Neural crest cell (in vitro differentiated cells): Measurements from ENCODE around the gene CFAP70. TPM values are rescaled to one million over a fixed set of nuclear protein-coding genes. Genes with fewer than 3 reads are reported as not detected.
A peak's percentile ranks its signal among the peaks of the same experiment; 100 is the strongest.

Experiments
- DNase-seq: peaks from one replicate; pipeline ENCODE4 v3.0.0; 2021; ENCODE audit warnings: low read depth, mixed read lengths, low spot score
- H3K27ac Mint-ChIP-seq: one replicate; pipeline ENCODE4 v1.8.0; 2021; ENCODE audit warnings: mild to moderate bottlenecking, mixed read lengths; ENCODE audit not compliant: unreplicated experiment
- H3K27me3 Mint-ChIP-seq: 2 replicates; pipeline ENCODE4 v1.8.0; 2021; ENCODE audit warnings: low read depth, mild to moderate bottlenecking, mixed read lengths
- H3K36me3 Mint-ChIP-seq: 2 replicates; pipeline ENCODE4 v1.8.0; 2021; ENCODE audit warnings: low read depth, mild to moderate bottlenecking, mixed read lengths
- H3K4me1 Mint-ChIP-seq: 2 replicates; pipeline ENCODE4 v1.8.0; 2021; ENCODE audit warnings: mixed read lengths
- H3K4me3 Mint-ChIP-seq: one replicate; pipeline ENCODE4 v1.8.0; 2021; ENCODE audit warnings: mild to moderate bottlenecking, mixed read lengths
- H3K9me3 Mint-ChIP-seq: 2 replicates; pipeline ENCODE4 v1.8.0; 2021; ENCODE audit warnings: mixed read lengths
- CTCF ChIP-seq: fragments of 200-600 bp; sonication (generic); conservative IDR thresholded peaks from 2 replicates; pipeline ENCODE4 v1.5.0; 2021; ENCODE audit warnings: antibody characterized with exemption, mild to moderate bottlenecking
- total RNA-seq: library from RNA; stranded (reverse); gene quantifications from 2 replicates; pipeline ENCODE4 v1.2.1, GENCODE V29; 2021

Gene CFAP70
- total RNA-seq, 1 donor from 2014 or later, result 0.65 TPM

- Mint-ChIP-seq H3K27ac (peak within 1 kb of the TSS; percentile 97), H3K4me1 (peaks cover 43% of the 10 kb centered on the region), H3K36me3 (peaks cover 3% of the 10 kb centered on the region), H3K4me3 (peak within 1 kb of the TSS; percentile 99), H3K27me3 (no peaks in the 10 kb centered on the region), H3K9me3 (no peaks in the 10 kb centered on the region)
- DNase-seq, result peak; percentile 86
- TF ChIP-seq CTCF, result no peak
These were observed 106.0 kb downstream of the CFAP70 start, which contains the start of gene MRPS16 for GRCh38 chr10:73252445-73253224. MRPS16 (minus strand) TSS chr10:73252644; CDS start chr10:73252482, 162 bp downstream.

GRCh38 chr10:73251683-73252444, 106.8 kb downstream of the CFAP70 start:
- Mint-ChIP-seq H3K27me3 (no peaks in the 10 kb centered on the region), H3K27ac (peak overlapping the region; percentile 97), H3K9me3 (no peaks in the 10 kb centered on the region), H3K4me3 (peak overlapping the region; percentile 99), H3K36me3 (peaks cover 3% of the 10 kb centered on the region), H3K4me1 (peaks cover 49% of the 10 kb centered on the region)
- TF ChIP-seq CTCF, result no peak
- no peak for DNase-seq

GRCh38 chr10:73248259-73248724, 110.4 kb downstream of the CFAP70 start:
- H3K4me1 Mint-ChIP-seq, result peaks cover 69% of the 10 kb centered on the region
- peak overlapping the region; percentile 31 for H3K27ac Mint-ChIP-seq
- TF ChIP-seq CTCF, result no peak
- no peaks in the 10 kb centered on the region for H3K9me3 Mint-ChIP-seq
- H3K27me3 Mint-ChIP-seq, result no peaks in the 10 kb centered on the region
- no peak for DNase-seq
- peak overlapping the region; percentile 98 for H3K4me3 Mint-ChIP-seq
- peaks cover 14% of the 10 kb centered on the region for H3K36me3 Mint-ChIP-seq

GRCh38 chr10:73247509-73248258, 111.0 kb downstream of the CFAP70 start:
- H3K36me3 Mint-ChIP-seq, result peaks cover 16% of the 10 kb centered on the region
- H3K4me3 Mint-ChIP-seq, result peak overlapping the region; percentile 98
- no peaks in the 10 kb centered on the region for H3K9me3 Mint-ChIP-seq
- H3K27me3 Mint-ChIP-seq, result no peaks in the 10 kb centered on the region
- TF ChIP-seq CTCF, result no peak
- no peak for DNase-seq
- peaks cover 63% of the 10 kb centered on the region for H3K4me1 Mint-ChIP-seq
- peak overlapping the region; percentile 31 for H3K27ac Mint-ChIP-seq
